NCI-H748 treated with DMSO at 0.1 percent for 48 hours (cell line): ENCODE measurements around the gene SPG7.
"Not testable (repeated sequence)": the region's sequence is repeated elsewhere in the genome, so short reads cannot be mapped to it uniquely, and the experiment has no call there.

Experiments
- DNase-seq: peaks from one replicate; lab custom pipeline; 2025; lab: John Stamatoyannopoulos, UW

SPG7 gene

GRCh38 chr16:89564476-89565255 lies 56.5 kb downstream of the SPG7 start:
- DNase-seq: no peak

GRCh38 chr16:89565256-89565505 lies 57.0 kb downstream of the SPG7 start:
- no peak for DNase-seq

GRCh38 chr16:89565506-89566372 lies 57.5 kb downstream of the SPG7 start:
- no peak for DNase-seq

GRCh38 chr16:89567656-89568594 lies 59.7 kb downstream of the SPG7 start:
- DNase-seq: no peak

GRCh38 chr16:89569506-89570341 lies 61.5 kb downstream of the SPG7 start:
- no peak for DNase-seq

GRCh38 chr16:89570342-89570923 lies 62.2 kb downstream of the SPG7 start:
- no peak for DNase-seq

GRCh38 chr16:89570983-89571598 lies 62.9 kb downstream of the SPG7 start:
- DNase-seq: not testable (repeated sequence)

GRCh38 chr16:89571636-89572035 lies 63.4 kb downstream of the SPG7 start:
- DNase-seq: no peak

GRCh38 chr16:89572073-89572484 lies 63.9 kb downstream of the SPG7 start:
- DNase-seq: no peak

- no peak for DNase-seq
Observed at GRCh38 chr16:89572485-89573205, 64.4 kb downstream of the SPG7 start.

GRCh38 chr16:89573826-89574680 lies 65.8 kb downstream of the SPG7 start:
- no peak for DNase-seq

- DNase-seq: no peak
Observed at GRCh38 chr16:89574681-89575246, 66.6 kb downstream of the SPG7 start.

GRCh38 chr16:89575247-89576152 lies 67.3 kb downstream of the SPG7 start, which contains the start of gene CPNE7:
Gene CPNE7 (plus strand): TSS chr16:89575758. CDS start chr16:89575898, 140 bp downstream.
- no peak for DNase-seq

GRCh38 chr16:89576153-89577054 lies 68.2 kb downstream of the SPG7 start:
- DNase-seq: no peak

- DNase-seq: no peak
Observed at GRCh38 chr16:89577055-89577759, 69.0 kb downstream of the SPG7 start.

- DNase-seq: no peak
Observed at GRCh38 chr16:89579351-89579750, 71.1 kb downstream of the SPG7 start.
